Osteoblast (primary cell): ENCODE results near the gene GTF3C2. TPM values are rescaled to one million over a fixed set of nuclear protein-coding genes. Genes with fewer than 3 reads are reported as not detected.

Source experiments
- DNase-seq: peaks from one replicate; pipeline ENCODE4 v3.0.0; 2011; ENCODE audit warnings: low spot score, mixed read lengths; ENCODE audit not compliant: insufficient read length; ENCODE audit errors: missing footprints
- H2AFZ ChIP-seq: 2 replicates; pipeline ENCODE4 v1.6.0; 2011; ENCODE audit warnings: mild to moderate bottlenecking, low read length
- H3K27ac ChIP-seq: 2 replicates; pipeline ENCODE4 v1.5.1; 2011; ENCODE audit warnings: mild to moderate bottlenecking, low read depth, low read length, moderate library complexity
- H3K27me3 ChIP-seq: 2 replicates; pipeline ENCODE4 v1.6.0; 2012; ENCODE audit warnings: mild to moderate bottlenecking, control low read depth, inconsistent platforms, low read length, moderate library complexity; ENCODE audit not compliant: insufficient read depth
- H3K36me3 ChIP-seq: 2 replicates; pipeline ENCODE4 v1.5.1; 2011; ENCODE audit warnings: mild to moderate bottlenecking, low read length, control low read depth, moderate library complexity; ENCODE audit not compliant: insufficient read depth
- H3K4me1 ChIP-seq: 2 replicates; pipeline ENCODE4 v1.5.1; 2011; ENCODE audit warnings: mild to moderate bottlenecking, low read length, control low read depth, moderate library complexity; ENCODE audit not compliant: insufficient read depth
- H3K4me2 ChIP-seq: 2 replicates; pipeline ENCODE4 v1.6.0; 2011; ENCODE audit warnings: mild to moderate bottlenecking, low read length; ENCODE audit not compliant: insufficient read depth
- H3K4me3 ChIP-seq: fragments of 200-600 bp; sonication (generic); 3 replicates; pipeline ENCODE4 v1.5.1; 2012; ENCODE audit warnings: mild to moderate bottlenecking, low read length, inconsistent platforms; ENCODE audit not compliant: insufficient read depth
- H3K79me2 ChIP-seq: 2 replicates; pipeline ENCODE4 v1.6.0; 2012; ENCODE audit warnings: mild to moderate bottlenecking, low read length, control low read depth, inconsistent platforms; ENCODE audit not compliant: insufficient read depth
- H3K9me3 ChIP-seq: 2 replicates; pipeline ENCODE4 v1.5.1; 2011; ENCODE audit warnings: low read depth, low read length, control low read depth
- H4K20me1 ChIP-seq: 2 replicates; pipeline ENCODE4 v1.6.0; 2012; ENCODE audit warnings: mild to moderate bottlenecking, low read length, control low read depth; ENCODE audit not compliant: insufficient read depth
- CTCF ChIP-seq: IDR thresholded peaks from 2 replicates; pipeline ENCODE4 v1.5.1; 2011; ENCODE audit warnings: mild to moderate bottlenecking, low read depth, low read length, moderate library complexity; ENCODE audit errors: extremely low read depth
- total RNA-seq: library from RNA; depleted of rRNA; stranded (reverse); fragments of >200 nt; gene quantifications from 2 replicates; pipeline ENCODE4 v1.2.3, GENCODE V29; 2012

Gene GTF3C2
- total RNA-seq, 1 donor = 34.4 TPM

GRCh38 chr2:27280826-27281225 is 75.7 kb downstream of the GTF3C2 start:
- no peak for TF ChIP-seq CTCF
- Histone ChIP-seq H4K20me1 (no peaks in the 10 kb centered on the region), H3K27me3 (peaks cover 6% of the 10 kb centered on the region), H3K27ac (no peak overlapping the region), H3K4me2 (no peak overlapping the region), H3K9me3 (no peaks in the 10 kb centered on the region), H3K4me3 (no peak overlapping the region), H2AFZ (no peak overlapping the region), H3K4me1 (peaks cover 25% of the 10 kb centered on the region), H3K36me3 (no peaks in the 10 kb centered on the region), H3K79me2 (no peaks in the 10 kb centered on the region)
- peak; percentile 77 for DNase-seq

GRCh38 chr2:27278010-27278409 is 78.6 kb downstream of the GTF3C2 start:
- no peak for TF ChIP-seq CTCF
- no peak for DNase-seq
- no peaks in the 10 kb centered on the region for H4K20me1 ChIP-seq
- peaks cover 32% of the 10 kb centered on the region for H3K4me1 ChIP-seq
- no peaks in the 10 kb centered on the region for H3K79me2 ChIP-seq
- no peak overlapping the region for H3K4me2 ChIP-seq
- H3K27me3 ChIP-seq = peaks cover 3% of the 10 kb centered on the region
- H3K4me3 ChIP-seq = no peak overlapping the region
- H3K36me3 ChIP-seq = no peaks in the 10 kb centered on the region
- H2AFZ ChIP-seq = no peak overlapping the region
- H3K9me3 ChIP-seq = no peaks in the 10 kb centered on the region
- no peak overlapping the region for H3K27ac ChIP-seq

Other genes starting within 250 kb of the GTF3C2 start
- 6.8 and 14.5 TPM in 2 replicates for gene CGREF1, start 237.6 kb downstream of the GTF3C2 start, total RNA-seq
- under 0.01 TPM in 2 replicates for gene ABHD1, start 232.9 kb downstream of the GTF3C2 start, total RNA-seq
- gene PREB, start 222.1 kb downstream of the GTF3C2 start, total RNA-seq = 42.4 and 45.2 TPM in 2 replicates
- gene PRR30, start 217.4 kb downstream of the GTF3C2 start, total RNA-seq = not detected in 2 replicates
- gene TCF23, start 207.8 kb downstream of the GTF3C2 start, total RNA-seq = not detected in 2 replicates
- gene ATRAID, start 144.7 kb downstream of the GTF3C2 start, total RNA-seq = 187 and 198 TPM in 2 replicates
- gene SLC5A6, start 144.5 kb downstream of the GTF3C2 start, total RNA-seq = 14.1 TPM in 2 replicates
- gene CAD, start 139.4 kb downstream of the GTF3C2 start, total RNA-seq = 28.6 and 30.8 TPM in 2 replicates
- under 0.01 and 0.88 TPM in 2 replicates for gene SLC30A3, start 93.7 kb downstream of the GTF3C2 start, total RNA-seq
- gene DNAJC5G, start 81.3 kb downstream of the GTF3C2 start, total RNA-seq = not detected in 2 replicates
- not detected in 2 replicates for gene TRIM54, start 74.3 kb downstream of the GTF3C2 start, total RNA-seq
- 0.36 and 1.2 TPM in 2 replicates for gene UCN, start 48.3 kb downstream of the GTF3C2 start, total RNA-seq
- gene MPV17, start 33.7 kb downstream of the GTF3C2 start, total RNA-seq = 98.8 and 112 TPM in 2 replicates
- gene EIF2B4, start 13.6 kb upstream of the GTF3C2 start, total RNA-seq = 19.2 and 24.2 TPM in 2 replicates
- 152 and 165 TPM in 2 replicates for gene SNX17, start 13.9 kb upstream of the GTF3C2 start, total RNA-seq
- 6.2 and 8.3 TPM in 2 replicates for gene ZNF513, start 24.0 kb upstream of the GTF3C2 start, total RNA-seq
- 56.6 and 65.5 TPM in 2 replicates for gene PPM1G, start 52.8 kb upstream of the GTF3C2 start, total RNA-seq
- gene NRBP1, start 71.9 kb upstream of the GTF3C2 start, total RNA-seq = 147 and 151 TPM in 2 replicates
- gene KRTCAP3, start 85.6 kb upstream of the GTF3C2 start, total RNA-seq = under 0.01 and 0.72 TPM in 2 replicates
- gene IFT172, start 133.0 kb upstream of the GTF3C2 start, total RNA-seq = 33.3 and 35.5 TPM in 2 replicates
- 21.2 and 21.4 TPM in 2 replicates for gene FNDC4, start 138.4 kb upstream of the GTF3C2 start, total RNA-seq
- gene GCKR, start 140.1 kb upstream of the GTF3C2 start, total RNA-seq = 1.2 and 1.4 TPM in 2 replicates
- gene ZNF512, start 226.3 kb upstream of the GTF3C2 start, total RNA-seq = 21.4 and 21.8 TPM in 2 replicates